A549 treated with Mapracorat at 1 μM for 4 hours (cell line): Measurements from ENCODE around the gene GLT8D2. TPM values are rescaled to one million over a fixed set of nuclear protein-coding genes. Genes with fewer than 3 reads are reported as not detected.

Experiments
- total RNA-seq: library from RNA; stranded (reverse); fragments of 200-300 nt; extraction: Qiagen RNA extraction; gene quantifications from 5 replicates; pipeline ENCODE4 v1.2.3, GENCODE V29; 2022

GLT8D2 gene, protein sequence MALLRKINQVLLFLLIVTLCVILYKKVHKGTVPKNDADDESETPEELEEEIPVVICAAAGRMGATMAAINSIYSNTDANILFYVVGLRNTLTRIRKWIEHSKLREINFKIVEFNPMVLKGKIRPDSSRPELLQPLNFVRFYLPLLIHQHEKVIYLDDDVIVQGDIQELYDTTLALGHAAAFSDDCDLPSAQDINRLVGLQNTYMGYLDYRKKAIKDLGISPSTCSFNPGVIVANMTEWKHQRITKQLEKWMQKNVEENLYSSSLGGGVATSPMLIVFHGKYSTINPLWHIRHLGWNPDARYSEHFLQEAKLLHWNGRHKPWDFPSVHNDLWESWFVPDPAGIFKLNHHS
- 0.19 to 0.28 TPM (median 0.22 TPM) in 5 replicates for total RNA-seq

GRCh38 chr12:104049903-104050356 lies at the start of gene GLT8D2:
TSS of gene GLT8D2 (minus strand) at chr12:104050187. CDS start at chr12:104019648, 30,539 bp downstream.

DNA sequence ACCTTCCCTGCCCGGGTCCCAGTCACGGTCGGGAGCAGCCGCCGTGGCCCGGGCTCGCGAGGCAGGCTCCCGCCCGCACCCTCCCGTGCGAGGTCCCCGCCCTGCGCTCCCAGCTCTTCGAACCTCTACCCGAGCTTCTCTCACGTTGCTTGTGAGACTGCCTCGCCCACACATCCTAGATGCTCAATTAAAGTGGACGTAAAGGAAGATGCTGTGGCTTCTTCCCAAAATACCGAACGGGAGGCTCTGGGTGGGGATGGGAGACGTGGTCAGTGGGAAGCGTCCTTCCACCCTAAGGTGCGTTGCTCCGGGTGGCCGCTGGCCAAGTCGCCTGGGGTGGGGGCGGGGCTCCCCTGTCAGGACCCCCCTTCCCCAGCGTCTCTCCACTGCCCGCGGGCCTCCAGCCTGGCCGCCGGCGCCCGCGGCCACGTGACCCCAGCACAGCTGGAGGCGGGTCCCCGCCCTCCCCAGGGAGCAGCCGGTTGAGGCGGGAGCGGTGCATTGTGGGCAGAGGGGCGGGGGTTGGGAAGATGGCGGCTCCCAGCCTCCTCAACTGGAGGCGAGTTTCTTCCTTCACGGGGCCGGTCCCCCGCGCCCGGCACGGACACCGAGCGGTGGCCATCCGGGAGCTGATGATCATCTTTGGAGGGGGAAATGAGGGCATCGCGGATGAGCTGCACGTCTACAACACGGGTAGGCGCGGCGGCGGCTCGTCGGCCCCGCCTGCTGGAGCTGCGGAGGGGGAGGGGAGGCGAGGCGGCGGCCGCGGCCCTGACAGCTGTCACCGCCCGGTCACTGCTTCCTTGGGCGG lies 14.2 kb upstream of the GLT8D2 start, which contains the start of gene HCFC2:
Gene HCFC2, plus strand, starts transcription at position 501 of the 811 bp plus-strand sequence. Its CDS starts 30 bp downstream, at position 531.

DNA sequence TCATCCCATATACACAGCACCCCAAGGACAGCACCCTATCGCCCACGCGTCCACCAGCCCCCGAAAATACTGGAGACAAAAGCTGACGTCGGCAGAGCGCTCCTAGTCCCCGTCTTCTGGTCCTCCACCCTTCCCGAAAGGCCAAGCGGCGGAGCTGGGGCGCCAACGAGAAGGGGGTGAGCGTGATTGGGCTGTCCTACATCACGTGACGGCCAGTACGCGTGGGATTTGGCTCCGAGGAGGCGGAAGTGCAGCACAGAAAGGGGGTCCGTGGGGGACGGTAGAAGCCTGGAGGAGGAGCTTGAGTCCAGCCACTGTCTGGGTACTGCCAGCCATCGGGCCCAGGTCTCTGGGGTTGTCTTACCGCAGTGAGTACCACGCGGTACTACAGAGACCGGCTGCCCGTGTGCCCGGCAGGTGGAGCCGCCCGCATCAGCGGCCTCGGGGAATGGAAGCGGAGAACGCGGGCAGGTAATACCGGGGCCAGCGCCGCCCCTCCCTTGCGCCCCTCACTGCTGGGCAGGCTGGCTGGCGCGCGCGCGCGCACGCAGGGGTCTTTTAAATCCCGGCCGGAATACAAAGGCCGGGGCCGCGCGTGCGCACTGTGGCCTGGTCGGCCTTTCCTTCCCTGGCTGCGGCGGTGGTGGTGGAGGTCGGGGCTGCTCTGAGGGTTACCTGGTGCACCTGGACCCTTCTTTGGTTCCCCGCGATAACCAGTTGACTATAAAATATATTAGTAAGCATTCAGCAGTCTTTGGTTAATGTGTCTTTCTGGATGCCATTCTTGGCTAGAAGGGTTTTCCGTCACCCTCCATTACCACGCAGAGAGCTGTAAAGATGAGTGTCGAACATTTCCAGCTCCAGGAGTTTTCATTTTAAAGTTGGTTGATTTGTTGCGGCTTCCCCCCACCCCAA lies 84.1 kb downstream of the GLT8D2 start, which contains the start of gene TDG:
Gene TDG, plus strand, starts transcription at position 283 of the 915 bp plus-strand sequence. Its CDS starts 166 bp downstream, at position 449.

Other genes with a start within 250 kb of the GLT8D2 start
- 17.3 to 22.2 TPM (median 18.7 TPM) in 5 replicates for gene NT5DC3, start 209.0 kb downstream of the GLT8D2 start, total RNA-seq
- 533 to 634 TPM (median 575 TPM) in 5 replicates for gene HSP90B1, start 119.8 kb downstream of the GLT8D2 start, total RNA-seq
- 22.4 to 29.9 TPM (median 27.1 TPM) in 5 replicates for gene TDG, start 84.3 kb downstream of the GLT8D2 start, total RNA-seq
- gene HCFC2, start 14.3 kb upstream of the GLT8D2 start, total RNA-seq = 4.0 to 5.8 TPM (median 4.8 TPM) in 5 replicates
- gene NFYB, start 88.0 kb upstream of the GLT8D2 start, total RNA-seq = 22.8 to 28.8 TPM (median 25.4 TPM) in 5 replicates
- 753 to 930 TPM (median 871 TPM) in 5 replicates for gene TXNRD1, start 165.6 kb upstream of the GLT8D2 start, total RNA-seq